Thymus (tissue), 11 donors: ENCODE data around the gene SLC1A1. TPM values are rescaled to one million over a fixed set of nuclear protein-coding genes. Genes with fewer than 3 reads are reported as not detected.

Source experiments
- DNase-seq, 9 donors: peaks; one replicate each; pipeline ENCODE4 v3.0.0-alpha.2; 2013; ENCODE audit warnings: low spot score in 9 of 9, low read depth in 6 of 9, missing footprints in 1 of 9
- H3K27ac ChIP-seq, 2 donors: one replicate each; pipeline ENCODE4 v1.5.1; 2013; ENCODE audit warnings: control low read depth in 1 of 2, low read depth in 1 of 2, low read length in 1 of 2, mild to moderate bottlenecking in 1 of 2, moderate library complexity in 1 of 2
- H3K27me3 ChIP-seq, 2 donors: one replicate each; pipeline ENCODE4 v1.5.1; 2013; ENCODE audit warnings: low read length in 1 of 2; ENCODE audit not compliant: control insufficient read depth in 2 of 2, insufficient read depth in 1 of 2
- H3K36me3 ChIP-seq, 2 donors: one replicate each; pipeline ENCODE4 v1.5.1; 2013; ENCODE audit warnings: low read length in 1 of 2, mild to moderate bottlenecking in 1 of 2, moderate library complexity in 1 of 2; ENCODE audit not compliant: control insufficient read depth in 2 of 2, insufficient read depth in 2 of 2
- H3K4me1 ChIP-seq, 2 donors: one replicate each; pipeline ENCODE4 v1.5.1; 2013; ENCODE audit warnings: low read length in 2 of 2; ENCODE audit not compliant: control insufficient read depth in 2 of 2, insufficient read depth in 2 of 2
- H3K4me3 ChIP-seq, 2 donors: one replicate each; pipeline ENCODE4 v1.5.1; 2013; ENCODE audit warnings: low read length in 2 of 2, control low read depth in 1 of 2, mild to moderate bottlenecking in 1 of 2
- H3K9me3 ChIP-seq, 2 donors: one replicate each; pipeline ENCODE4 v1.5.1; 2013; ENCODE audit warnings: low read length in 1 of 2, mild to moderate bottlenecking in 1 of 2; ENCODE audit not compliant: control insufficient read depth in 2 of 2, insufficient read depth in 1 of 2
- WGBS: extraction: QIAGEN DNeasy Blood & Tissue Kit; methylation state at CpG from one replicate; pipeline ENCODE4 v1.1.7; 2013; 5-methylcytosine and 5-hydroxymethylcytosine counted together
- polyA plus RNA-seq: library from polyadenylated mRNA; stranded (reverse); fragments of 200-250 nt; gene quantifications from one replicate; pipeline ENCODE4 v1.2.3, GENCODE V29; 2013
- total RNA-seq: library from RNA; stranded (reverse); fragments of 120-200 nt; gene quantifications from one replicate; pipeline ENCODE4 v1.2.4, GENCODE V29; 2013
- donor health status: healthy.

The SLC1A1 gene
- total and polyA plus RNA-seq, 2 donors: 0.42 to 0.59 TPM

DNA sequence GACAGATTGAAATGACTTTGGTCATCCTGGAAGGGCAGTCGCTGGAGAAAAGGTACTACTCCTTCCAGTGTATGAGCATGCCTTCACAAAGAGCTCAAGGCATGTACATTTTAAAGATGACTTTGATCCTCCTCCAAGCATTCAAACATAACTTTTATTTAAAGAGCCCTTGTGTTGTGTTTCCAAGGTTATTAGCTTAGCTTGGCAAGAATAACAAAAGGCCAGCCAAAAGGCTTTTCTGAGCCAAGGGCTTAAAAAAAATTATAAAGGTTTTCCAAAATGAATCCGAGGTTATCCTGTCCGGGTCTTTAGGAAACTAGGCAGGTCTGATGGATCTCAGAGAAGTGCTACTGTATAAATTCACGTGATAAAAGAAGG lies 100.8 kb downstream of the SLC1A1 start:
- DNase-seq: no peak
- 92% methylated on average over 4 of the region's 4 CpGs for WGBS
- H3K9me3 ChIP-seq: no peaks in the 10 kb centered on the region
- H3K27ac ChIP-seq: peak overlapping the region in 1 of 2 donors; percentile 27
- no peaks in the 10 kb centered on the region for H3K27me3 ChIP-seq
- H3K4me3 ChIP-seq: no peak overlapping the region
- H3K36me3 ChIP-seq: no peaks in the 10 kb centered on the region
- peaks cover 12 to 33% of the 10 kb centered on the region in 2 donors for H3K4me1 ChIP-seq

- Histone ChIP-seq H3K27ac (no peak overlapping the region), H3K4me3 (no peak overlapping the region), H3K27me3 (no peaks in the 10 kb centered on the region), H3K4me1 (peaks cover 20 to 45% of the 10 kb centered on the region in 2 donors), H3K9me3 (no peaks in the 10 kb centered on the region), H3K36me3 (no peaks in the 10 kb centered on the region)
- DNase-seq: no peak
- 84% methylated on average over 3 of the region's 3 CpGs for WGBS
These were observed 102.0 kb downstream of the SLC1A1 start for GRCh38 chr9:4592295-4592694.

- H3K4me3 ChIP-seq: no peak overlapping the region
- WGBS: 92% methylated on average over 1 of the region's 1 CpG
- no peak for DNase-seq
These were observed 102.6 kb downstream of the SLC1A1 start for GRCh38 chr9:4592886-4593285.

GRCh38 chr9:4594545-4594944 lies 104.3 kb downstream of the SLC1A1 start:
- Histone ChIP-seq H3K9me3 (peaks cover 0 to 3% of the 10 kb centered on the region in 2 donors), H3K4me1 (peaks cover 31 to 44% of the 10 kb centered on the region in 2 donors), H3K27me3 (no peaks in the 10 kb centered on the region), H3K4me3 (no peak overlapping the region), H3K27ac (no peak overlapping the region), H3K36me3 (no peaks in the 10 kb centered on the region)
- 98% methylated on average over 4 of the region's 4 CpGs for WGBS
- no peak for DNase-seq

More at GRCh38 chr9:4592886-4593285, 102.6 kb downstream of the SLC1A1 start:
- Histone ChIP-seq H3K4me1 (peaks cover 26 to 50% of the 10 kb centered on the region in 2 donors), H3K36me3 (no peaks in the 10 kb centered on the region), H3K27me3 (no peaks in the 10 kb centered on the region), H3K27ac (no peak overlapping the region), H3K9me3 (no peaks in the 10 kb centered on the region)

DNA sequence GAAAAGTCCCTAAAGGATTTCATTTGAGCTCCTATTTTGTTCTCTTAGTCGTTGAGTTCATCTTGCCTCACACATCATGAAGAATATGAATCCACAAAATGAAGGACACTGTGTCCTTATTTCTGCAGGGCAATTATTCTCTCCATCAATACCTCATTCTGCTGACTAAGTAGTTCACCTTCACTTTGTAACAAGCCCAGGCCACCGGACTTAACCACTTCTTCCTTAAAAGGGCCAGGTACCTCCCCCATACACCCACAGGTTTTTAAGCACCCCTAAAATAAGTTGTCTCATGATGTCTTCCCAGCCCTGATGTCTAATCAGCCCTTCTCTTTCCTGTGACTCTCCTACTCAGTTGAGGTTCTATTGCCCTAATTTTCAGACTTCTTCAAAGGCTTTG lies 104.7 kb downstream of the SLC1A1 start:
- H3K27me3 ChIP-seq: no peaks in the 10 kb centered on the region
- 92% methylated on average over 2 of the region's 2 CpGs for WGBS
- no peaks in the 10 kb centered on the region for H3K36me3 ChIP-seq
- peaks cover 0 to 4% of the 10 kb centered on the region in 2 donors for H3K9me3 ChIP-seq
- peak overlapping the region; percentile 49 to 97 for H3K27ac ChIP-seq
- no peak for DNase-seq
- H3K4me3 ChIP-seq: no peak overlapping the region
- H3K4me1 ChIP-seq: peaks cover 35 to 48% of the 10 kb centered on the region in 2 donors

DNA sequence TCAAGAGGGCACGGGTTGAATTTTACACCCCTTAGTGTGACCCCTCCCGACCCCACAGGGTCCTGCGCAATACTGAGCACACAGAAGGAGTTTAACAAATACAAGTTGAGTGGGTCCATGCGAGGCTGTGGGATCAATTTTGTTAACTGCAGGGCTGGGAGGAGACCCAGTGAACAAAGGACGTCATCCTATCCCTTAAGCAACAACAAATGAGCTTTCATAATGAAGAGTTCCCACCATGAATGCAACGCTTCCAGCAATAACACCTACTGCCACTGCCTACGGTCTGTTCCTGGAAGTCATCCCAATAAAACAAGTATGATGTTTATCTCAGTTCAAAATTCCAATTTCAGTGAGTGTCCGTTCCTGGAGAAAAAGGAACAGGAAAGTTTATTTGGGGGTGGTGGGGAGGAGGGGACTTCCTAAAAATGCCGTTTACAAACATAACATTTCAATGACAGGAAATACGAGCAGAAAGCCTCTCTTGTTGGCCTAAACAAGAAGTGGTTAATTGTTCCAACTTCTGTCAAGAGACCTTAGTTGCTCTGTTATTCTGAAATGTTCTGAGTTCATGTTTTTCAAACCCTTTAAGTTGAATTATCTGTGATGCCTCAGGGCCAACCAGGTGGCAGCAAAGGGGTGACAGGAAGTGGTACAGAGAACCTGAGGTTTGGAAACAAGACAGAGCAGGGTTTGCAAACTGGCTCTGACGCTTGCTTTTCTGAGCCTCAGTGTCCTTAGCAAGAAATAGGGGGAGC lies 106.1 kb downstream of the SLC1A1 start:
- 56% methylated on average over 11 of the region's 11 CpGs for WGBS
- peak; percentile 63 to 95 (median 82) for DNase-seq
- peaks cover 0 to 4% of the 10 kb centered on the region in 2 donors for H3K9me3 ChIP-seq
- H3K36me3 ChIP-seq: no peaks in the 10 kb centered on the region
- H3K27ac ChIP-seq: peak overlapping the region; percentile 97 to 98
- H3K4me3 ChIP-seq: no peak overlapping the region
- no peaks in the 10 kb centered on the region for H3K27me3 ChIP-seq
- peaks cover 49 to 52% of the 10 kb centered on the region in 2 donors for H3K4me1 ChIP-seq

- peak overlapping the region; percentile 82 to 93 for H3K27ac ChIP-seq
- no peak overlapping the region for H3K4me3 ChIP-seq
- H3K27me3 ChIP-seq: no peaks in the 10 kb centered on the region
- DNase-seq: peak in 7 of 9 donors; percentile 47 to 86 (median 57)
- peaks cover 49 to 63% of the 10 kb centered on the region in 2 donors for H3K4me1 ChIP-seq
- peaks cover 0 to 7% of the 10 kb centered on the region in 2 donors for H3K9me3 ChIP-seq
- WGBS: 6% methylated on average over 1 of the region's 1 CpG
- H3K36me3 ChIP-seq: no peaks in the 10 kb centered on the region
These were observed 110.1 kb downstream of the SLC1A1 start for GRCh38 chr9:4600368-4600767.

DNA sequence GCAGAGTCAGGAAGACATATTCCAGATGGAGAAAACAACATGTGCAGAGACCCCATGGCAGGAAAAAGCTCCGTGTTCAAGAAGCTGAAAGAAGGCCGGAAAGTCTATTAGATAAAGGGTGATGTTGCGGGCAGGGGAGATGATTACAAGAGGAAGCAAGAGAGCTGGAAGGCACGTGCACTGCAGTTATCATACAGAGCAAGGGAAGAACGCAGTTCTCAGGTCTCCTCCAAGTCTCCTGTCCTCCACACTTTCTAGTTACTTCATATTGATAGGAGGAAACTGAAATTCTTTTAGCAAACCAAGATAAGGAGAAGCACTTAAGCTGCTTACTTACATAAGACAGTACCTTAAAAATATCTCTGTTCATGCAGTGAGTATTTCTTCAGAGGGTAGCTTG lies 113.6 kb downstream of the SLC1A1 start:
- 91% methylated on average over 5 of the region's 5 CpGs for WGBS
- Histone ChIP-seq H3K27me3 (no peaks in the 10 kb centered on the region), H3K27ac (peak overlapping the region in 1 of 2 donors; percentile 30), H3K36me3 (no peaks in the 10 kb centered on the region), H3K4me1 (peaks cover 24 to 36% of the 10 kb centered on the region in 2 donors), H3K4me3 (no peak overlapping the region), H3K9me3 (peaks cover 0 to 7% of the 10 kb centered on the region in 2 donors)
- no peak for DNase-seq

GRCh38 chr9:4604678-4605095 lies 114.4 kb downstream of the SLC1A1 start:
- H3K4me3 ChIP-seq: no peak overlapping the region
- peaks cover 0 to 3% of the 10 kb centered on the region in 2 donors for H3K9me3 ChIP-seq
- no peaks in the 10 kb centered on the region for H3K27me3 ChIP-seq
- peak; percentile 51 to 92 (median 83) for DNase-seq
- H3K36me3 ChIP-seq: no peaks in the 10 kb centered on the region
- peak overlapping the region in 1 of 2 donors; percentile 52 for H3K27ac ChIP-seq
- peaks cover 23 to 33% of the 10 kb centered on the region in 2 donors for H3K4me1 ChIP-seq
